H9 (cell line): ENCODE measurements around the gene KLHL3. TPM values are rescaled to one million over a fixed set of nuclear protein-coding genes. Genes with fewer than 3 reads are reported as not detected.

Experiments used
- DNase-seq: peaks from one replicate; pipeline ENCODE4 v3.0.0-alpha.2; 2017
- H2AFZ ChIP-seq: one replicate; pipeline ENCODE4 v1.6.1; 2013; ENCODE audit warnings: mild to moderate bottlenecking, low read length, control low read depth, moderate library complexity
- H2AK5ac ChIP-seq: 2 replicates; pipeline ENCODE4 v1.6.1; 2013; ENCODE audit warnings: low read length, control low read depth, mixed read lengths; ENCODE audit not compliant: insufficient read length
- H2BK120ac ChIP-seq: one replicate; pipeline ENCODE4 v1.6.1; 2013; ENCODE audit warnings: low read depth, mild to moderate bottlenecking, low read length, control low read depth, inconsistent platforms; ENCODE audit not compliant: poor library complexity, severe bottlenecking
- H2BK12ac ChIP-seq: 2 replicates; pipeline ENCODE4 v1.6.1; 2013; ENCODE audit warnings: low read length, control low read depth, mixed read lengths, low read depth; ENCODE audit not compliant: insufficient read length
- H2BK15ac ChIP-seq: 2 replicates; pipeline ENCODE4 v1.6.1; 2013; ENCODE audit warnings: low read depth, low read length, control low read depth
- H2BK20ac ChIP-seq: one replicate; pipeline ENCODE4 v1.6.1; 2013; ENCODE audit warnings: low read depth, mild to moderate bottlenecking, low read length, control low read depth, inconsistent platforms; ENCODE audit not compliant: poor library complexity, severe bottlenecking
- H2BK5ac ChIP-seq: 2 replicates; pipeline ENCODE4 v1.6.1; 2013; ENCODE audit warnings: low read length, control low read depth, mixed read lengths; ENCODE audit not compliant: insufficient read length
- H3K14ac ChIP-seq: 2 replicates; pipeline ENCODE4 v1.6.1; 2013; ENCODE audit warnings: low read length, control low read depth; ENCODE audit not compliant: insufficient read depth
- H3K18ac ChIP-seq: 2 replicates; pipeline ENCODE4 v1.6.1; 2013; ENCODE audit warnings: low read depth, mild to moderate bottlenecking, mixed read lengths, low read length, control low read depth; ENCODE audit not compliant: insufficient read length
- H3K23ac ChIP-seq: 2 replicates; pipeline ENCODE4 v1.6.1; 2013; ENCODE audit warnings: low read length, control low read depth, mixed read lengths, low read depth; ENCODE audit not compliant: insufficient read length
- H3K23me2 ChIP-seq: 2 replicates; pipeline ENCODE4 v1.6.1; 2013; ENCODE audit warnings: low read depth, mild to moderate bottlenecking, mixed read lengths, low read length, control low read depth; ENCODE audit not compliant: insufficient read length, poor library complexity, severe bottlenecking
- H3K27ac ChIP-seq: 2 replicates; pipeline ENCODE4 v1.5.1; 2013; ENCODE audit warnings: low read length, control low read depth, mixed read lengths, low read depth; ENCODE audit not compliant: insufficient read length
- H3K27me3 ChIP-seq: 2 replicates; pipeline ENCODE4 v1.6.1; 2013; ENCODE audit warnings: low read length, control low read depth, inconsistent platforms; ENCODE audit not compliant: insufficient read depth
- H3K4ac ChIP-seq: 2 replicates; pipeline ENCODE4 v1.6.1; 2013; ENCODE audit warnings: low read depth, mild to moderate bottlenecking, control low read depth, inconsistent platforms, low read length, moderate library complexity
- H3K4me1 ChIP-seq: 2 replicates; pipeline ENCODE4 v1.6.1; 2013; ENCODE audit warnings: low read length, control low read depth, inconsistent platforms; ENCODE audit not compliant: insufficient read depth
- H3K4me2 ChIP-seq: 2 replicates; pipeline ENCODE4 v1.6.1; 2013; ENCODE audit warnings: low read length, control low read depth, mixed read lengths; ENCODE audit not compliant: insufficient read length, insufficient read depth
- H3K56ac ChIP-seq: 2 replicates; pipeline ENCODE4 v1.6.1; 2013; ENCODE audit warnings: low read depth, mild to moderate bottlenecking, mixed read lengths, low read length, control low read depth; ENCODE audit not compliant: insufficient read length
- H3K79me1 ChIP-seq: 2 replicates; pipeline ENCODE4 v1.6.1; 2013; ENCODE audit warnings: low read depth, mild to moderate bottlenecking, moderate library complexity, low read length, control low read depth, inconsistent platforms; ENCODE audit not compliant: insufficient read depth, poor library complexity, severe bottlenecking
- H3K79me2 ChIP-seq: 2 replicates; pipeline ENCODE4 v1.6.1; 2013; ENCODE audit warnings: low read length, control low read depth, inconsistent platforms; ENCODE audit not compliant: insufficient read depth
- H3K9ac ChIP-seq: 2 replicates; pipeline ENCODE4 v1.6.1; 2013; ENCODE audit warnings: low read length, control low read depth, mixed read lengths; ENCODE audit not compliant: insufficient read length; ENCODE audit errors: extremely low read depth
- H3K9me3 ChIP-seq: one replicate; pipeline ENCODE4 v1.6.1; 2013; ENCODE audit warnings: low read depth, low read length, inconsistent platforms; ENCODE audit not compliant: control insufficient read depth
- H3T11ph ChIP-seq: one replicate; pipeline ENCODE4 v1.6.1; 2013; ENCODE audit warnings: mild to moderate bottlenecking, low read length, control low read depth, inconsistent platforms
- H4K20me1 ChIP-seq: one replicate; pipeline ENCODE4 v1.6.1; 2013; ENCODE audit not compliant: control insufficient read depth, insufficient read length, insufficient read depth
- H4K5ac ChIP-seq: 2 replicates; pipeline ENCODE4 v1.6.1; 2013; ENCODE audit warnings: low read depth, mild to moderate bottlenecking, mixed read lengths, low read length, control low read depth; ENCODE audit not compliant: insufficient read length
- H4K8ac ChIP-seq: replicated peaks from 2 replicates; pipeline ENCODE4 v1.6.1; 2013; ENCODE audit warnings: low read length, control low read depth, mixed read lengths, low read depth; ENCODE audit not compliant: insufficient read length
- H4K91ac ChIP-seq: 2 replicates; pipeline ENCODE4 v1.6.1; 2013; ENCODE audit warnings: low read depth, mild to moderate bottlenecking, moderate library complexity, mixed read lengths, low read length, control low read depth; ENCODE audit not compliant: insufficient read length
- H3K27ac Mint-ChIP-seq, 3 experiments: 2 replicates in 2 of 3; 3 replicates in 1 of 3; pipeline ENCODE4 v1.8.0; 2020 to 2021; ENCODE audit warnings: mixed read lengths in 3 of 3, mild to moderate bottlenecking in 1 of 3, moderate library complexity in 1 of 3
- H3K27me3 Mint-ChIP-seq: 2 replicates; pipeline ENCODE4 v1.8.0; 2021; ENCODE audit warnings: low read depth, mild to moderate bottlenecking, moderate library complexity, mixed read lengths
- H3K36me3 Mint-ChIP-seq, 3 experiments: 2 replicates in 2 of 3; 3 replicates in 1 of 3; pipeline ENCODE4 v1.8.0; 2020 to 2021; ENCODE audit warnings: low read depth in 3 of 3, mixed read lengths in 3 of 3; ENCODE audit not compliant: insufficient read depth in 1 of 3
- H3K4me1 Mint-ChIP-seq, 2 experiments: 2 replicates each; pipeline ENCODE4 v1.8.0; 2020; ENCODE audit warnings: mixed read lengths in 2 of 2
- H3K4me3 Mint-ChIP-seq, 2 experiments: 2 replicates in 1 of 2; 3 replicates in 1 of 2; pipeline ENCODE4 v1.8.0; 2020 to 2021; ENCODE audit warnings: mild to moderate bottlenecking in 2 of 2, mixed read lengths in 2 of 2, moderate library complexity in 1 of 2
- H3K9me3 Mint-ChIP-seq, 2 experiments: 2 replicates in 1 of 2; 3 replicates in 1 of 2; pipeline ENCODE4 v1.8.0; 2020; ENCODE audit warnings: mild to moderate bottlenecking in 2 of 2, mixed read lengths in 2 of 2, moderate library complexity in 1 of 2
- WGBS: extraction: QIAGEN DNeasy Blood & Tissue Kit; methylation state at CpG from one replicate; pipeline ENCODE4 v1.1.7; 2013; ENCODE audit warnings: missing lambda C conversion rate, low lambda C conversion rate, mixed read lengths; ENCODE audit not compliant: insufficient read length; ENCODE audit errors: extremely low coverage; 5-methylcytosine and 5-hydroxymethylcytosine counted together
- total RNA-seq: library from RNA; stranded (reverse); gene quantifications from 2 replicates; pipeline ENCODE4 v1.2.1, GENCODE V29; 2021
- TF ChIP-seq, protein P1 (sequence below): fragments of 200-600 bp; sonication (generic); conservative IDR thresholded peaks from 3 replicates; pipeline ENCODE4 v1.8.0; 2021; ENCODE audit warnings: antibody characterized with exemption, mild to moderate bottlenecking

Gene KLHL3
- total RNA-seq, 1 experiment from 2014 or later = 12.8 TPM

DNA sequence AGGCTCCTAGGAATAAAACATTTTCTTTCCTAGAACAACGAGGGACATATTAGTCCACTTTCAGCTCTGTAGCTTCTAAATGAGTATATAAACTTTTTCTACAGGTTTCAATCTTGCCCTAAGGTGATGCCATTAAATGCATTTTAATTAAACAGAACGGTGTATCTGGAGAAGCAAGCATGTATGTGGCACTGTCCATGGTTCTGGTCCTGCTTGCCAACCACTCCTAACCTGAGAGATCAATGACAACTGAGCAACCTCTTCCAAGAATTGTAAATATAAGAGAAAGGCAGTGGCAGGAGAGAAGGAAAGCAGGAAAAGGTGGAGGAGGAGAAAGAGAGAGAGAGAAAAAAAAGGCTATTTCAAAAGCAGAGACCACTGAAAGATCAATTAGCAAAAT lies 141.2 kb downstream of the KLHL3 start:
- no peak overlapping the region for H4K91ac ChIP-seq
- peaks cover 3 to 5% of the 10 kb centered on the region in 2 experiments; a peak in 2 of 5 replicates for H3K9me3 Mint-ChIP-seq
- H4K20me1 ChIP-seq = no peaks in the 10 kb centered on the region
- no peaks in the 10 kb centered on the region for H3K4me1 Mint-ChIP-seq
- H3K36me3 Mint-ChIP-seq = no peaks in the 10 kb centered on the region
- H3K56ac ChIP-seq = no peak overlapping the region
- WGBS = no CpG with 5 or more reads among the region's 2 CpGs
- H4K5ac ChIP-seq = no peak overlapping the region
- no peak overlapping the region for H3K9ac ChIP-seq
- H2BK12ac ChIP-seq = no peak overlapping the region
- H2BK5ac ChIP-seq = no peak overlapping the region
- H2BK20ac ChIP-seq = no peak overlapping the region
- no peaks in the 10 kb centered on the region for H3K23me2 ChIP-seq
- H3K9me3 ChIP-seq = no peaks in the 10 kb centered on the region
- TF ChIP-seq, protein P1, sequence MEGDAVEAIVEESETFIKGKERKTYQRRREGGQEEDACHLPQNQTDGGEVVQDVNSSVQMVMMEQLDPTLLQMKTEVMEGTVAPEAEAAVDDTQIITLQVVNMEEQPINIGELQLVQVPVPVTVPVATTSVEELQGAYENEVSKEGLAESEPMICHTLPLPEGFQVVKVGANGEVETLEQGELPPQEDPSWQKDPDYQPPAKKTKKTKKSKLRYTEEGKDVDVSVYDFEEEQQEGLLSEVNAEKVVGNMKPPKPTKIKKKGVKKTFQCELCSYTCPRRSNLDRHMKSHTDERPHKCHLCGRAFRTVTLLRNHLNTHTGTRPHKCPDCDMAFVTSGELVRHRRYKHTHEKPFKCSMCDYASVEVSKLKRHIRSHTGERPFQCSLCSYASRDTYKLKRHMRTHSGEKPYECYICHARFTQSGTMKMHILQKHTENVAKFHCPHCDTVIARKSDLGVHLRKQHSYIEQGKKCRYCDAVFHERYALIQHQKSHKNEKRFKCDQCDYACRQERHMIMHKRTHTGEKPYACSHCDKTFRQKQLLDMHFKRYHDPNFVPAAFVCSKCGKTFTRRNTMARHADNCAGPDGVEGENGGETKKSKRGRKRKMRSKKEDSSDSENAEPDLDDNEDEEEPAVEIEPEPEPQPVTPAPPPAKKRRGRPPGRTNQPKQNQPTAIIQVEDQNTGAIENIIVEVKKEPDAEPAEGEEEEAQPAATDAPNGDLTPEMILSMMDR = no peak
- H3K79me2 ChIP-seq = no peaks in the 10 kb centered on the region
- no peak overlapping the region for H2BK15ac ChIP-seq
- no peak overlapping the region for H3K4me2 ChIP-seq
- no peak overlapping the region for H3K23ac ChIP-seq
- peaks cover 23% of the 10 kb centered on the region for H3K27me3 Mint-ChIP-seq
- H3K27ac Mint-ChIP-seq = no peak overlapping the region
- no peaks in the 10 kb centered on the region for H3K27me3 ChIP-seq
- H3K4me3 Mint-ChIP-seq = no peak overlapping the region
- H3K27ac ChIP-seq = no peak overlapping the region
- no peak overlapping the region for H3T11ph ChIP-seq
- H3K4me1 ChIP-seq = no peaks in the 10 kb centered on the region
- H4K8ac ChIP-seq = no peak overlapping the region
- DNase-seq = no peak
- no peak overlapping the region for H2BK120ac ChIP-seq
- no peak overlapping the region for H3K4ac ChIP-seq
- no peak overlapping the region for H2AFZ ChIP-seq
- no peak overlapping the region for H3K14ac ChIP-seq
- H2AK5ac ChIP-seq = no peak overlapping the region
- no peak overlapping the region for H3K18ac ChIP-seq
- H3K79me1 ChIP-seq = no peaks in the 10 kb centered on the region
